HCT116 (cell line): ENCODE measurements around the gene AKT1.

Experiments used
- CTCF ChIP-seq, 3 experiments: fragments of 200-600 bp in 1 of 3; sonication (generic) in 1 of 3; IDR thresholded peaks in 2 of 3; conservative IDR thresholded peaks in 1 of 3; 2 replicates each; pipeline ENCODE4 v1.5.1; 2012 to 2017; ENCODE audit warnings: low read depth in 2 of 3, low read length in 2 of 3, antibody characterized with exemption in 1 of 3, borderline replicate concordance in 1 of 3, control low read depth in 1 of 3, mild to moderate bottlenecking in 1 of 3, mixed read lengths in 1 of 3, mixed run types in 1 of 3, moderate library complexity in 1 of 3; ENCODE audit not compliant: insufficient read depth in 1 of 3
- MAX ChIP-seq: IDR thresholded peaks from 2 replicates; pipeline ENCODE4 v1.6.1; 2012
- POLR2A ChIP-seq: IDR thresholded peaks from 2 replicates; pipeline ENCODE4 v1.7.0; 2011; ENCODE audit warnings: borderline replicate concordance; ENCODE audit not compliant: insufficient read depth, insufficient read length; ENCODE audit errors: extremely low read depth
- POLR2AphosphoS5 ChIP-seq: IDR thresholded peaks from 2 replicates; pipeline ENCODE4 v1.6.1; 2011; ENCODE audit warnings: mild to moderate bottlenecking, low read depth, low read length, moderate library complexity
- YY1 ChIP-seq: IDR thresholded peaks from 2 replicates; pipeline ENCODE4 v1.6.1; 2011; ENCODE audit warnings: low read length, low read depth, moderate library complexity, mild to moderate bottlenecking; ENCODE audit not compliant: insufficient replicate concordance; ENCODE audit errors: extremely low read depth

- TF ChIP-seq YY1 (no peak), MAX (no peak), CTCF (IDR thresholded peaks at IDR 0.05 in 2 of 3, conservative IDR thresholded peaks at IDR 0.05 in 1 of 3; ENCODE audit: borderline replicate concordance in 1 of 3, insufficient read depth in 1 of 3, low read depth in 2 of 3, low read length in 2 of 3) (no peak), POLR2A (no peak), POLR2AphosphoS5 (no peak)
Observed at GRCh38 chr14:104739546-104740516, 55.7 kb downstream of the AKT1 start.
